A673 (cell line): Measurements from ENCODE around the gene NPEPL1. TPM values are rescaled to one million over a fixed set of nuclear protein-coding genes. Genes with fewer than 3 reads are reported as not detected.

ENCODE experiments used
- BruUV-seq: library from RNA; stranded (reverse); fragments of 400-500 nt; replicated peaks from 2 replicates; lab custom pipeline; 2021; lab: Mats Ljungman, UMichigan
- CTCF ChIA-PET: fragments of 300-600 bp; sonication (Branson Sonifier 250); formaldehyde crosslinking; loops from one replicate; lab custom pipeline; 2022; ENCODE audit warnings: antibody characterized with exemption; lab: Charles Lee
- POLR2A ChIA-PET: fragments of 300-600 bp; sonication (Branson Sonifier 250); formaldehyde crosslinking; loops from one replicate; lab custom pipeline; 2022; ENCODE audit warnings: antibody characterized with exemption; ENCODE audit not compliant: low non-redundant PET; lab: Charles Lee
- DNase-seq: peaks from one replicate; pipeline ENCODE4 v3.0.0-alpha.2; 2015; ENCODE audit warnings: low spot score
- H3K27ac ChIP-seq: fragments of 200-600 bp; sonication (generic); 2 replicates; pipeline ENCODE4 v1.5.1; 2016; ENCODE audit warnings: mixed run types, low read depth, mild to moderate bottlenecking, mixed read lengths, antibody characterized with exemption, low read length; ENCODE audit not compliant: poor library complexity, severe bottlenecking
- H3K27me3 ChIP-seq: fragments of 200-600 bp; sonication (generic); replicated peaks from 2 replicates; pipeline ENCODE4 v1.6.1; 2017; ENCODE audit warnings: mixed run types, low read depth, mild to moderate bottlenecking, mixed read lengths, antibody characterized with exemption, low read length; ENCODE audit not compliant: insufficient read depth, poor library complexity
- H3K36me3 ChIP-seq: fragments of 200-600 bp; sonication (generic); 2 replicates; pipeline ENCODE4 v1.6.1; 2016; ENCODE audit warnings: mixed run types, mild to moderate bottlenecking, mixed read lengths, antibody characterized with exemption, low read length; ENCODE audit not compliant: insufficient read depth, poor library complexity, severe bottlenecking
- H3K4me1 ChIP-seq: fragments of 200-600 bp; sonication (generic); 2 replicates; pipeline ENCODE4 v1.6.1; 2017; ENCODE audit warnings: mixed run types, mild to moderate bottlenecking, mixed read lengths, antibody characterized with exemption, low read length; ENCODE audit not compliant: insufficient read depth, poor library complexity, severe bottlenecking
- H3K4me3 ChIP-seq: fragments of 200-600 bp; sonication (generic); 2 replicates; pipeline ENCODE4 v1.5.1; 2016; ENCODE audit warnings: low read depth, mixed run types, mild to moderate bottlenecking, mixed read lengths, low read length; ENCODE audit not compliant: poor library complexity, severe bottlenecking
- H3K9me3 ChIP-seq: fragments of 200-600 bp; sonication (generic); 2 replicates; pipeline ENCODE4 v1.6.1; 2016; ENCODE audit warnings: mixed run types, low read depth, mild to moderate bottlenecking, mixed read lengths, antibody characterized with exemption, low read length; ENCODE audit not compliant: poor library complexity, severe bottlenecking
- CTCF ChIP-seq: fragments of 300-800, 200-600 bp; sonication (generic); conservative IDR thresholded peaks from 2 replicates; pipeline ENCODE4 v1.5.1; 2017; ENCODE audit warnings: low read depth, mild to moderate bottlenecking, antibody characterized with exemption, low read length, moderate library complexity, mixed read lengths
- EZH2 ChIP-seq: fragments of 200-600 bp; sonication (generic); IDR thresholded peaks from 2 replicates; pipeline ENCODE4 v1.6.1; 2017; ENCODE audit warnings: borderline replicate concordance, low read depth, mild to moderate bottlenecking, mixed read lengths, antibody characterized with exemption, low read length; ENCODE audit not compliant: poor library complexity, severe bottlenecking
- intact Hi-C: fragments of 100-400 bp; cut with micrococcal nuclease; formaldehyde crosslinking; loops from one replicate; pipeline ENCODE4 v1.10.0; 2022; ENCODE audit not compliant: unreplicated experiment
- total RNA-seq: library from RNA; stranded (reverse); gene quantifications from 2 replicates; pipeline ENCODE4 v1.2.3, GENCODE V29; 2021

NPEPL1 gene
- total RNA-seq, 1 experiment from 2014 or later = 15.8 TPM

- Histone ChIP-seq H3K27ac (no peak overlapping the region), H3K4me3 (no peak overlapping the region), H3K4me1 (peaks cover 32% of the 10 kb centered on the region), H3K9me3 (no peaks in the 10 kb centered on the region), H3K27me3 (no peaks in the 10 kb centered on the region), H3K36me3 (peaks cover 3% of the 10 kb centered on the region)
- ChIA-PET CTCF (no interaction called here), POLR2A (no interaction called here)
- intact Hi-C loops = no loop called here
- BruUV-seq = no TSS peak
- no peak for TF ChIP-seq CTCF
- TF ChIP-seq EZH2 = no peak
- DNase-seq = no peak
Measured at GRCh38 chr20:58657986-58658385, 34.6 kb upstream of the NPEPL1 start.

GRCh38 chr20:58658760-58659159 lies 33.8 kb upstream of the NPEPL1 start:
- ChIA-PET POLR2A (no interaction called here), CTCF (interaction anchor here (0.6 kb wide), 1 partner anchor 49 kb away, joined by 3 read pairs; no protein-coding TSS in a partner anchor)
- no peak for DNase-seq
- intact Hi-C loops = no loop called here
- Histone ChIP-seq H3K9me3 (no peaks in the 10 kb centered on the region), H3K4me1 (peaks cover 24% of the 10 kb centered on the region), H3K27me3 (no peaks in the 10 kb centered on the region), H3K4me3 (no peak overlapping the region), H3K36me3 (peaks cover 3% of the 10 kb centered on the region), H3K27ac (no peak overlapping the region)
- no peak for TF ChIP-seq CTCF
- no peak for TF ChIP-seq EZH2
- no TSS peak for BruUV-seq

- Histone ChIP-seq H3K4me1 (peaks cover 15% of the 10 kb centered on the region), H3K27ac (no peak overlapping the region), H3K27me3 (no peaks in the 10 kb centered on the region), H3K9me3 (no peaks in the 10 kb centered on the region), H3K36me3 (peaks cover 3% of the 10 kb centered on the region), H3K4me3 (no peak overlapping the region)
- intact Hi-C loops = no loop called here
- CTCF ChIA-PET = no interaction called here
- POLR2A ChIA-PET = no interaction called here
- BruUV-seq = no TSS peak
- no peak for TF ChIP-seq CTCF
- no peak for TF ChIP-seq EZH2
- no peak for DNase-seq
Measured at GRCh38 chr20:58659841-58660240, 32.8 kb upstream of the NPEPL1 start.
